ENCODE data around the gene HJURP.

HJURP gene

DNA sequence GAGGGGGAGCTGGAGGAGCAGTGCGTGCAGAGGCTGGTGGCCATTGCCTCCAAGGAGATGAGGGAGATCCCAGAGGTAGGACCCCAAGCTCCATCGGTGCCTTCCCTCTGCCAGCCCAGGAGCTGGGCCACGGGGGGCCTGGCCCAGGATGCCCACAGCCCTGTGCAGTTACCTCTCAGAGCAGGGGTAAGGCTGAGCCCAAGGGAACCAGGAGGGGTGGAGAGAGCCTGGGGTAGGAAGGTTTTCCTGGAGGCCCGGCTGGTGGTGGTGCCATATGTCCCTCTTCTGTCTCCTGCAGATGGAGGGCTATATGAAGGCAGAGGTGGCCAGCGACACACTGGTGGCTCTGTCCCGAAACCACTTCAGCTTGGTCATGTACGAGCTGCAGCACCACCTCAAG, 64.8 kb downstream of the HJURP start:
- DNase-seq = no peak
